ENCODE data around the gene AMD1.
"Not testable (repeated sequence)": the region's sequence is repeated elsewhere in the genome, so short reads cannot be mapped to it uniquely, and the experiment has no call there.

AMD1 gene

GRCh38 chr6:110878751-110879522 lies 4.4 kb downstream of the AMD1 start:
- DNase-seq (ENCODE audit: low spot score): peak; percentile 41

- DNase-seq (ENCODE audit: low spot score): no peak
Measured at GRCh38 chr6:110880651-110881050, 6.1 kb downstream of the AMD1 start.

- DNase-seq (ENCODE audit: low spot score): no peak
Measured at GRCh38 chr6:110881546-110882273, 7.1 kb downstream of the AMD1 start.

GRCh38 chr6:110882274-110882619 lies 7.7 kb downstream of the AMD1 start:
- DNase-seq (ENCODE audit: low spot score): no peak

- DNase-seq (ENCODE audit: low spot score): no peak
Measured at GRCh38 chr6:110882824-110883554, 8.4 kb downstream of the AMD1 start.

- DNase-seq (ENCODE audit: low spot score): no peak
Measured at GRCh38 chr6:110884321-110884720, 9.7 kb downstream of the AMD1 start.

- DNase-seq (ENCODE audit: low spot score): no peak
Measured at GRCh38 chr6:110885526-110885925, 10.9 kb downstream of the AMD1 start.

GRCh38 chr6:110886555-110887167 lies 12.1 kb downstream of the AMD1 start:
- DNase-seq (ENCODE audit: low spot score): no peak

GRCh38 chr6:110890288-110890687 lies 15.7 kb downstream of the AMD1 start:
- DNase-seq (ENCODE audit: low spot score): no peak

- no peak for DNase-seq (ENCODE audit: low spot score)
Measured at GRCh38 chr6:110895907-110896608, 21.5 kb downstream of the AMD1 start.

GRCh38 chr6:110897433-110897832 lies 22.8 kb downstream of the AMD1 start:
- no peak for DNase-seq (ENCODE audit: low spot score)

- DNase-seq (ENCODE audit: low spot score): no peak
Measured at GRCh38 chr6:110898111-110898510, 23.5 kb downstream of the AMD1 start.

- DNase-seq (ENCODE audit: low spot score): no peak
Measured at GRCh38 chr6:110900028-110900598, 25.5 kb downstream of the AMD1 start.

GRCh38 chr6:110901601-110902000 lies 27.0 kb downstream of the AMD1 start:
- not testable (repeated sequence) for DNase-seq (ENCODE audit: low spot score)

- no peak for DNase-seq (ENCODE audit: low spot score)
Measured at GRCh38 chr6:110902091-110902490, 27.5 kb downstream of the AMD1 start.

- not testable (repeated sequence) for DNase-seq (ENCODE audit: low spot score)
Measured at GRCh38 chr6:110906273-110906672, 31.7 kb downstream of the AMD1 start.

GRCh38 chr6:110930781-110931180 lies 56.2 kb downstream of the AMD1 start:
- no peak for DNase-seq (ENCODE audit: low spot score)

GRCh38 chr6:110933912-110934311 lies 59.3 kb downstream of the AMD1 start:
- no peak for DNase-seq (ENCODE audit: low spot score)

GRCh38 chr6:110934381-110934898 lies 59.9 kb downstream of the AMD1 start:
- DNase-seq (ENCODE audit: low spot score): no peak

GRCh38 chr6:110935171-110935570 lies 60.6 kb downstream of the AMD1 start:
- DNase-seq (ENCODE audit: low spot score): no peak

- no peak for DNase-seq (ENCODE audit: low spot score)
Measured at GRCh38 chr6:110938171-110938570, 63.6 kb downstream of the AMD1 start.
